Neutrophil (primary cell): ENCODE measurements around the gene PACSIN1.

Experiments
- H3K27ac ChIP-seq: fragments of 200-600 bp; sonication (generic); 2 replicates; pipeline ENCODE4 v1.5.1; 2016; ENCODE audit warnings: mild to moderate bottlenecking, moderate library complexity
- H3K27me3 ChIP-seq: fragments of 200-600 bp; sonication (generic); 2 replicates; pipeline ENCODE4 v1.6.0; 2016; ENCODE audit warnings: mild to moderate bottlenecking
- H3K36me3 ChIP-seq: fragments of 200-600 bp; sonication (generic); 2 replicates; pipeline ENCODE4 v1.5.1; 2017
- H3K4me1 ChIP-seq, 2 experiments: fragments of 200-600 bp in 1 of 2; sonication (generic) in 1 of 2; 1 replicate in 1 of 2; 2 replicates in 1 of 2; pipeline versions ENCODE4 v1.5.1 to v1.6.1; 2013 to 2016; ENCODE audit warnings: low read depth in 1 of 2, low read length in 1 of 2, mild to moderate bottlenecking in 1 of 2, moderate library complexity in 1 of 2; ENCODE audit not compliant: control insufficient read depth in 1 of 2, insufficient read depth in 1 of 2
- H3K4me3 ChIP-seq, 2 experiments: fragments of 200-600 bp in 1 of 2; sonication (generic) in 1 of 2; 1 replicate in 1 of 2; 2 replicates in 1 of 2; pipeline ENCODE4 v1.5.1; 2013 to 2016; ENCODE audit warnings: low read depth in 1 of 2, low read length in 1 of 2, mild to moderate bottlenecking in 1 of 2, moderate library complexity in 1 of 2
- H3K9me3 ChIP-seq: fragments of 200-600 bp; sonication (generic); 2 replicates; pipeline ENCODE4 v1.5.1; 2016
- CTCF ChIP-seq: fragments of 200-600 bp; sonication (generic); IDR thresholded peaks from 2 replicates; pipeline ENCODE4 v1.5.1; 2016; ENCODE audit warnings: antibody characterized with exemption

The PACSIN1 gene

GRCh38 chr6:34536959-34537848, 71.3 kb downstream of the PACSIN1 start:
- H3K27me3 ChIP-seq = no peaks in the 10 kb centered on the region
- no peak overlapping the region for H3K27ac ChIP-seq
- no peaks in the 10 kb centered on the region for H3K4me1 ChIP-seq
- no peak overlapping the region for H3K4me3 ChIP-seq
- no peaks in the 10 kb centered on the region for H3K9me3 ChIP-seq
- H3K36me3 ChIP-seq = no peaks in the 10 kb centered on the region
- no peak for TF ChIP-seq CTCF

- H3K9me3 ChIP-seq = no peaks in the 10 kb centered on the region
- no peak overlapping the region for H3K4me3 ChIP-seq
- no peak for TF ChIP-seq CTCF
- H3K27me3 ChIP-seq = no peaks in the 10 kb centered on the region
- H3K4me1 ChIP-seq = no peaks in the 10 kb centered on the region
- no peaks in the 10 kb centered on the region for H3K36me3 ChIP-seq
- H3K27ac ChIP-seq = no peak overlapping the region
These were observed 72.2 kb downstream of the PACSIN1 start for GRCh38 chr6:34537922-34538550.

- H3K4me1 ChIP-seq = no peaks in the 10 kb centered on the region
- no peak for TF ChIP-seq CTCF
- H3K27ac ChIP-seq = no peak overlapping the region
- no peaks in the 10 kb centered on the region for H3K27me3 ChIP-seq
- no peaks in the 10 kb centered on the region for H3K36me3 ChIP-seq
- no peaks in the 10 kb centered on the region for H3K9me3 ChIP-seq
- no peak overlapping the region for H3K4me3 ChIP-seq
These were observed 72.7 kb downstream of the PACSIN1 start for GRCh38 chr6:34538581-34538980.

GRCh38 chr6:34539181-34539580, 73.3 kb downstream of the PACSIN1 start:
- Histone ChIP-seq H3K4me3 (no peak overlapping the region), H3K4me1 (no peaks in the 10 kb centered on the region), H3K9me3 (no peaks in the 10 kb centered on the region), H3K36me3 (no peaks in the 10 kb centered on the region), H3K27ac (no peak overlapping the region), H3K27me3 (no peaks in the 10 kb centered on the region)
- TF ChIP-seq CTCF = no peak

GRCh38 chr6:34540222-34540621, 74.3 kb downstream of the PACSIN1 start:
- TF ChIP-seq CTCF = no peak
- H3K9me3 ChIP-seq = no peaks in the 10 kb centered on the region
- H3K27me3 ChIP-seq = no peaks in the 10 kb centered on the region
- no peak overlapping the region for H3K27ac ChIP-seq
- H3K36me3 ChIP-seq = no peaks in the 10 kb centered on the region
- H3K4me3 ChIP-seq = no peak overlapping the region
- H3K4me1 ChIP-seq = no peaks in the 10 kb centered on the region
